ENCODE results near the gene TPSG1.
"Not testable (repeated sequence)": the region's sequence is repeated elsewhere in the genome, so short reads cannot be mapped to it uniquely, and the experiment has no call there.

The TPSG1 gene

GRCh38 chr16:1225051-1225451 lies at the start of gene TPSG1:
TSS of gene TPSG1 (minus strand) at chr16:1225268. CDS start at chr16:1225252, 16 bp downstream.
- DNase-seq (ENCODE audit: low read depth in 2 of 3, low spot score in 1 of 3) = no peak

- DNase-seq (ENCODE audit: low read depth in 2 of 3, low spot score in 1 of 3) = no peak
These were observed 49.7 kb upstream of the TPSG1 start for GRCh38 chr16:1274767-1275166.

GRCh38 chr16:1273816-1274215 lies 48.7 kb upstream of the TPSG1 start:
- DNase-seq (ENCODE audit: low read depth in 2 of 3, low spot score in 1 of 3) = no peak

- DNase-seq (ENCODE audit: low read depth in 2 of 3, low spot score in 1 of 3) = no peak
These were observed 47.6 kb upstream of the TPSG1 start for GRCh38 chr16:1272453-1273198.

- DNase-seq (ENCODE audit: low read depth in 2 of 3, low spot score in 1 of 3) = not testable (repeated sequence)
These were observed 46.8 kb upstream of the TPSG1 start for GRCh38 chr16:1271724-1272413.

- DNase-seq (ENCODE audit: low read depth in 2 of 3, low spot score in 1 of 3) = no peak
These were observed 46.3 kb upstream of the TPSG1 start for GRCh38 chr16:1271380-1271723.

GRCh38 chr16:1269418-1269817 lies 44.4 kb upstream of the TPSG1 start:
- not testable (repeated sequence) for DNase-seq (ENCODE audit: low read depth in 2 of 3, low spot score in 1 of 3)

GRCh38 chr16:1265826-1266225 lies 40.8 kb upstream of the TPSG1 start:
- DNase-seq (ENCODE audit: low read depth in 2 of 3, low spot score in 1 of 3) = no peak

GRCh38 chr16:1265090-1265630 lies 40.1 kb upstream of the TPSG1 start:
- DNase-seq (ENCODE audit: low read depth in 2 of 3, low spot score in 1 of 3) = no peak

GRCh38 chr16:1264345-1265089 lies 39.4 kb upstream of the TPSG1 start:
- no peak for DNase-seq (ENCODE audit: low read depth in 2 of 3, low spot score in 1 of 3)

- DNase-seq (ENCODE audit: low read depth in 2 of 3, low spot score in 1 of 3) = no peak
These were observed 38.7 kb upstream of the TPSG1 start for GRCh38 chr16:1263591-1264344.

- DNase-seq (ENCODE audit: low read depth in 2 of 3, low spot score in 1 of 3) = no peak
These were observed 37.8 kb upstream of the TPSG1 start for GRCh38 chr16:1262846-1263221.

GRCh38 chr16:1262210-1262845 lies 37.3 kb upstream of the TPSG1 start:
- no peak for DNase-seq (ENCODE audit: low read depth in 2 of 3, low spot score in 1 of 3)

- DNase-seq (ENCODE audit: low read depth in 2 of 3, low spot score in 1 of 3) = no peak
These were observed 36.2 kb upstream of the TPSG1 start for GRCh38 chr16:1261131-1261892.

- no peak for DNase-seq (ENCODE audit: low read depth in 2 of 3, low spot score in 1 of 3)
These were observed 35.1 kb upstream of the TPSG1 start for GRCh38 chr16:1260101-1260680.

GRCh38 chr16:1259760-1260068 lies 34.6 kb upstream of the TPSG1 start:
- no peak for DNase-seq (ENCODE audit: low read depth in 2 of 3, low spot score in 1 of 3)

GRCh38 chr16:1258906-1259759 lies 34.1 kb upstream of the TPSG1 start:
- no peak for DNase-seq (ENCODE audit: low read depth in 2 of 3, low spot score in 1 of 3)

GRCh38 chr16:1258225-1258600 lies 33.1 kb upstream of the TPSG1 start:
- no peak for DNase-seq (ENCODE audit: low read depth in 2 of 3, low spot score in 1 of 3)
